Sigmoid colon (tissue), 4 donors: ENCODE data around the gene H6PD.

Experiments
- EP300 ChIP-seq, 4 donors: sonication (generic); formaldehyde crosslinking; IDR thresholded peaks; one replicate each; pipeline ENCODE4 v1.6.1; 2017; ENCODE audit warnings: antibody characterized with exemption in 4 of 4
- POLR2A ChIP-seq, 2 donors: fragments of 450-650 bp; IDR thresholded peaks; one replicate each; pipeline ENCODE4 v1.6.1; 2016; ENCODE audit warnings: antibody characterized with exemption in 2 of 2, mild to moderate bottlenecking in 2 of 2, moderate library complexity in 2 of 2
- POLR2AphosphoS5 ChIP-seq, 4 donors: sonication (generic); formaldehyde crosslinking; IDR thresholded peaks; one replicate each; pipeline ENCODE4 v1.6.1; 2017; ENCODE audit warnings: antibody characterized with exemption in 4 of 4
- TF ChIP-seq, protein P1 (sequence below), 4 experiments: fragments of 450-650 bp in 3 of 4; fragments of 200-600 bp in 1 of 4; IDR thresholded peaks; one replicate each; pipeline ENCODE4 v1.5.1; 2016 to 2019; ENCODE audit warnings: antibody characterized with exemption in 4 of 4, mild to moderate bottlenecking in 3 of 4, moderate library complexity in 2 of 4

DNA sequence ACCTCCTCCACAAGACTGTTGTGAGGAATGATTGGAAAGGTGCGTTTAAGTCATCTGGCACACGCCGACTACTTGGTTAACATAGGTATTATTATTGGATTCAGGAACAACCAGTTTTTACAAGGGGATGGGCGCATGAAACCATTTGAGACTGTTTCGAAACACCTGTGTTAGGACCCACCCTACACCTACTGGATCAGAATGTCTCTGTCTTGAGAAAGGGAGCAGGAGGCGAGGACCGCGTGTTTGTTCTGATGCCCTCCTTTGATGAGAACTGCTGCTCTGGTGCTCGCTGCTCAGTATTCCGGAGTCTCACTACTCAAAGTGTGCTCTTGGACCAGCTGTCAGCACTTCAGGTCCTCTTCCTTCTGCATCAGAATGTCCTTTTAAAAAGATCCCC is 7.3 kb downstream of the H6PD start:
- TF ChIP-seq, protein P1, sequence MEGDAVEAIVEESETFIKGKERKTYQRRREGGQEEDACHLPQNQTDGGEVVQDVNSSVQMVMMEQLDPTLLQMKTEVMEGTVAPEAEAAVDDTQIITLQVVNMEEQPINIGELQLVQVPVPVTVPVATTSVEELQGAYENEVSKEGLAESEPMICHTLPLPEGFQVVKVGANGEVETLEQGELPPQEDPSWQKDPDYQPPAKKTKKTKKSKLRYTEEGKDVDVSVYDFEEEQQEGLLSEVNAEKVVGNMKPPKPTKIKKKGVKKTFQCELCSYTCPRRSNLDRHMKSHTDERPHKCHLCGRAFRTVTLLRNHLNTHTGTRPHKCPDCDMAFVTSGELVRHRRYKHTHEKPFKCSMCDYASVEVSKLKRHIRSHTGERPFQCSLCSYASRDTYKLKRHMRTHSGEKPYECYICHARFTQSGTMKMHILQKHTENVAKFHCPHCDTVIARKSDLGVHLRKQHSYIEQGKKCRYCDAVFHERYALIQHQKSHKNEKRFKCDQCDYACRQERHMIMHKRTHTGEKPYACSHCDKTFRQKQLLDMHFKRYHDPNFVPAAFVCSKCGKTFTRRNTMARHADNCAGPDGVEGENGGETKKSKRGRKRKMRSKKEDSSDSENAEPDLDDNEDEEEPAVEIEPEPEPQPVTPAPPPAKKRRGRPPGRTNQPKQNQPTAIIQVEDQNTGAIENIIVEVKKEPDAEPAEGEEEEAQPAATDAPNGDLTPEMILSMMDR (IDR thresholded peaks at IDR 0.05): no peak
- TF ChIP-seq POLR2AphosphoS5 (IDR thresholded peaks at IDR 0.05) (no peak), POLR2A (IDR thresholded peaks at IDR 0.05) (no peak), EP300 (IDR thresholded peaks at IDR 0.05) (no peak)
